Occipital lobe (tissue), 2 donors: Measurements from ENCODE around the gene CDC37L1. TPM values are rescaled to one million over a fixed set of nuclear protein-coding genes. Genes with fewer than 3 reads are reported as not detected.
A peak's percentile ranks its signal among the peaks of the same experiment; 100 is the strongest.

Source experiments
- DNase-seq: peaks from one replicate; lab custom pipeline; 2025; lab: John Stamatoyannopoulos, UW
- total RNA-seq: library from RNA; depleted of rRNA; stranded (reverse); fragments of >200 nt; gene quantifications from one replicate; pipeline ENCODE4 v1.2.3, GENCODE V29; 2014

Gene CDC37L1
- total RNA-seq, 1 donor from 2014 or later: 45.1 TPM

- no peak for DNase-seq
Observed at GRCh38 chr9:4714266-4715016, 35.1 kb downstream of the CDC37L1 start.

GRCh38 chr9:4716163-4716562 lies 36.8 kb downstream of the CDC37L1 start:
- no peak for DNase-seq

- DNase-seq: no peak
Observed at GRCh38 chr9:4717815-4718214, 38.4 kb downstream of the CDC37L1 start.

DNA sequence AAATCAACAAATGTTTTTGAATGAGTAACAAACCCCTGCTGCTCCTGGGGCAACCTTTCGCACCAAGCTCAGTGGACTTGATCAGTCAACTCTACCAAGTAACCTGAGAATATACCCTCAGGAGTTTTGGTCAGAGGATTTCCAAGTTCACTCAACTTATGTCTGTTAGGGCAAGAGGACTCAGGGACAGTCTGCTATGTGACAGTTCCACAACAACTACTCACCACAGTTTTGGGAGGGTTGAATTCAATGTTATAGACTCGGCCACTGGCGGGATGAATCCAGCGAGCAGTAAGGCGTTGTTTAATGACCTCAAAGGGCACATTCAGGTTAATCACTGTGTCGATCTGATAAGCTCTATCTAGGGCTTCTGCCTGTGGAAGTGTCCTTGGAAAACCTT lies 39.5 kb downstream of the CDC37L1 start:
- no peak for DNase-seq

DNA sequence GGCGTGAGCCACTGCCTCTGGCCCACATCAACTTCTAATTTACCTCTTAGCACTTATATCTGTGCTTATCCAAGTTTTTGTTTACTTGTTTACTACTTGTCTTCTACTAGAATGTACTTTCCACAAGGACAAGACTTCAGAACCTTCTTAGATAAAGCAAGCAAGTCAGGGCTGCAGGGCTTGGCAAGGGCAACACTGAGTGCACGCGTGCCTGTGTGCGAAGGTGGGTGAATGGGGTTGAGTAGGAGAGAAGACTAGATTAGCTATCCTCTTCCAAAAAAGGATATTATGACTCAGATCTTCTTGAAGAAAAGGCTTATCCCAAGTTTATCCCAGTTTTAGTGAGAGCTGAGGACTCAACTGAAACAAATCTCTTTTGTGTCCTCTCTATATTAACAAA lies 42.4 kb downstream of the CDC37L1 start:
- DNase-seq: no peak

GRCh38 chr9:4725706-4726442 lies 46.5 kb downstream of the CDC37L1 start:
- no peak for DNase-seq

GRCh38 chr9:4727593-4727992 lies 48.2 kb downstream of the CDC37L1 start:
- no peak for DNase-seq

GRCh38 chr9:4732890-4733289 lies 53.5 kb downstream of the CDC37L1 start:
- no peak for DNase-seq

DNA sequence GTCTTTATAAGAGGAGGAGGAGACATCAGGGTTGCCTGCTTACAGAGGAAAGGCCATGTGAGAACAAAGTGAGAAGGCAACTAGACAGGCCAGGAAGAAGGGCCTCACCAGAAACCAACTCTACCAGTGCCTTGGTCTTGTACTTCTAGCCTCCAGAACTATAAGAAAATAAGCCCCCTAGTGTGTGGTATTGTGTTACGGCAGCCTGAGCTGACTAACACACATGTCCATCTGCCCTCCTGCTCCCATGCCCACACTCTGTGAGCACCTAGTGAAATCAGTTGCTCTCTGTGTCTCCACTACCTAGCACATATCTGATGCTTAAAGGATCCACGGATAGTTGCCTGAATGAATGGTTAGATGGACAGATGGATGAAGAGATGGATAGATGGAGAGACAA lies 54.8 kb downstream of the CDC37L1 start:
- no peak for DNase-seq

DNA sequence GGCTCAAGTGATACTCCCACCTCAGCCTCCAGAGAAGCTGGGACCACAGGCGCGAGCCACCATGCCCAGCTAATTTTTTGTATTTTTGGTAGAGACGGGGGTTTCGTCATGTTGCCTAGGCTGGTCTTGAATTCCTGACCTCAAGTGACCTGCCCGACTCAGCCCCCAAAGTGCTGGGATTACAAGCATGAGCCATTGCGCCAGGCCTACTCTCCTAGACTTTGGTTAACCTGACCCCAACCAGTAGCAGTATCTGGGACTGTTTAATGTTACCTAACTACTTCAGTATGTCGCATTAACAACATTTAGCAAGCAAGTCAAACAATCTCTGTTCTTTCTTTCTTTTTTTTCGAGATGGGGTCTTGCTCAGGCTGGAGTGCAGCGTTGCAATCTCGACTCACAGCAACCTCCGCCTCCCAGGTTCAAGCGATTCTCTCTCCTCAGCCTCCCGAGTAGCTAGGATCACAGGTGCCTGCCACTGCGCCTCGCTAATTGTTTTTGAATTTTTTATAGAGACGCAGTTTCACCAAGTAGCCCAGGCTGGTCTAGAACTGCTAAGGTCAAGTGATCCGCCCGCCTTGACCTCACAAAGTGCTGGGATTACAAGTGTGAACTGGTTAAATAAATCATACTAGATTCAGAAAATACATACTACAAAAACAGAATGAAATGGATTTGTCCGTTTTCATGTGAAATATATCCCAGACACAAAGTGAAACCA lies 59.7 kb downstream of the CDC37L1 start:
- DNase-seq: no peak

DNA sequence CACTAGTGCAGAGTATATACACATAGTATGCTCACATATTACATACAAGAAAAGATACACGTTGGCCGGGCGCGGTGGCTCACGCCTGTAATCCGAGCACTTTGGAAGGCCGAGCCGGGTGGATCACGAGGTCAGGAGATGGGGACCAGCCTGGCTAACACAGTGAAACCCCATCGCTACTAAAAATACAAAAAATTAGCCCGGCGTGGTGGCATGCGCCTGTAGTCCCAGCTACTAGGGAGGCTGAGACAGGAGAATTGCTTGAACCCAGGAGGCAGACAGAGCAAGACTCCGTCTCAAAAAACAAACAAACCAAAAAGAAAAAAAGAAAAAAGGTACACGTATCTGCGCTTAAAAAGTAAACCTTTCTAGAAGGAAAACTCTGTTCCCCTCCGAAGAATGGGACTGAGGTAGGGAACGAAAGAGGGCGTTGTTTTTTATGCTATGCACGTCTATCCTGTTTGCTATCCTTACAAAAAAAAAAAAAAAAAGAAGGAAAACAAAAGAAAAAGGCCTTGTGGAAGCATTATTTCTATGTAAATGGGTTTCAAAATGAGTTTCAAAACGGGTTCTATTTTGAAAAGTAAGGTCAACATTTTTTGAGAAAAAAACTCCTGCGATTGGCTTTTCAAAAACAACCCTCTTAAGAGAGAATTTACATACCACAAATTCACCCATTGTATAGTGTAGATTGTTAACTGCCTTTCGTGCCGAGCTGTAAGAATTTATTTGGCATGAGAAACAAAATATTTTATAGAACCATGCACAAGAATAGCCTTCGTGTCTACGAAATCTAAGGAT lies 60.4 kb downstream of the CDC37L1 start:
- DNase-seq: no peak

DNA sequence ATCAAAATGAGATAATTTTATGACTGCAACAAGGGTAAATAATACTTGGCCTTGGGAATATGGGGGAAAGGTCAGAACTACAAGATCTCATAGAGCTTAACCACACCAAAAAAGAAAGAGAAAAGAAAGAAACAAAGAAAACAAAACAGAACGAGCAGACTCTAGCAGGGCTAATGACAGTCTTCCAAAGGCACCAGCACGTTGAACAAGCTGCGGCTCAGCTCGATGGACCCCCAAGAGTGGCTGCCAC lies 60.9 kb downstream of the CDC37L1 start:
- DNase-seq: no peak

GRCh38 chr9:4740638-4741364 lies 61.4 kb downstream of the CDC37L1 start, which contains the start of gene AK3:
Gene AK3, minus strand, starts transcription at chr9:4741202. Its CDS starts 115 bp downstream, at chr9:4741087.
- peak; percentile 78 for DNase-seq

- peak; percentile 46 for DNase-seq
Observed at GRCh38 chr9:4741365-4742089, 62.2 kb downstream of the CDC37L1 start.

- DNase-seq: no peak
Observed at GRCh38 chr9:4742246-4742645, 62.9 kb downstream of the CDC37L1 start.

- DNase-seq: no peak
Observed at GRCh38 chr9:4743131-4743875, 63.9 kb downstream of the CDC37L1 start.

DNA sequence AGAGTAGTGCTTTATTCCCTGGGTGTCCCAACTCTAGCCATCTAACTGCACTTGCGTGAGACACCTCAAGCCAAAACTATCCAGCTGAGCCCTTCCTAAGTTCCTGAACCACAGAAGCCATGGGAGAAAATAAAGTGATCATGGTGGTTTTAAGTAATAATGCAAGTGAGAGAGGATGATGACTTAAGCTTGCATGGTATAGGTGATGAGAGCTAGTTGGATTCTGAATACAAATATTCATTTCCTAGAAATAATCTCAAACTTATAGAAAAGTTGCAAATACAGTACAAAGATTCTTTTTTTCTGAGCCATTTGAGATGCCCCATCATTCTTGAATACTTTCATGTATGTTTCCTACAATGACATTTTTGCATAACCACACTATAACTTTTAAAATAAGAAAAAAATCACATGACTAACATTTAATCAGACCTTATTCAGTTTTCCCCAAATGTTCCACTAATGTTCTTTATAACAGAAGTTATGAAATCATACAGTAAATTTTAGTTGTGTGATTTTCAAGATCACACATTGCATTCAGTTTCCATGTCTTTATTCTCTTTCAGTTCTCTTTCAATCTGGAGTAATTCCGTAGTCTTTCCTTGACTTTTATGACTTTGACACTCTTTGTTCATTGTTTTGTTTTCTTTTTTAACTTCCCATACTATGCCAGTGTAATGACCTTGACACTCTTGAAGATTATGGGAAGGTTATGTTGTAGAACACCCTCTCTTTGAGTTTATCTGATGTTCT lies 67.1 kb downstream of the CDC37L1 start:
- no peak for DNase-seq

- no peak for DNase-seq
Observed at GRCh38 chr9:4748612-4749011, 69.2 kb downstream of the CDC37L1 start.
